IMR-90 (cell line): Measurements from ENCODE around the gene CXCL8. TPM values are rescaled to one million over a fixed set of nuclear protein-coding genes. Genes with fewer than 3 reads are reported as not detected.

ENCODE experiments used
- ATAC-seq: fragments of 200-7000 bp; cut with Tn5 transposase; 2 replicates; pipeline ENCODE4 v1.9.1; 2020; ENCODE audit warnings: low read depth, mild to moderate bottlenecking, moderate library complexity
- BruUV-seq: library from RNA; stranded (reverse); fragments of 400-500 nt; replicated peaks from 2 replicates; lab custom pipeline; 2021; lab: Mats Ljungman, UMichigan
- CTCF ChIA-PET: fragments of 300-600 bp; formaldehyde crosslinking; extraction: SDS; loops from one replicate; lab custom pipeline; 2021; ENCODE audit warnings: antibody characterized with exemption; lab: Yijun Ruan, JAX
- POLR2A ChIA-PET: fragments of 300-600 bp; sonication (Branson Sonifier 250); formaldehyde crosslinking; loops from one replicate; lab custom pipeline; 2022; ENCODE audit warnings: antibody characterized with exemption; ENCODE audit not compliant: unreplicated experiment; lab: Charles Lee
- DNase-seq: peaks from one replicate; pipeline ENCODE4 v3.0.0; 2013
- H2AFZ ChIP-seq: replicated peaks from 2 replicates; pipeline ENCODE3; 2013; ENCODE audit warnings: low read length, mild to moderate bottlenecking; ENCODE audit not compliant: poor library complexity
- H2AK5ac ChIP-seq: 2 replicates; pipeline ENCODE4 v1.6.1; 2013; ENCODE audit warnings: low read depth, low read length, inconsistent platforms
- H2AK9ac ChIP-seq: replicated peaks from 2 replicates; pipeline ENCODE3; 2013; ENCODE audit warnings: mild to moderate bottlenecking, low read depth, low read length, moderate library complexity; ENCODE audit not compliant: poor library complexity
- H2BK120ac ChIP-seq: 2 replicates; pipeline ENCODE4 v1.6.1; 2013; ENCODE audit warnings: low read depth, low read length, inconsistent platforms
- H2BK15ac ChIP-seq: 3 replicates; pipeline ENCODE4 v1.6.1; 2013; ENCODE audit warnings: low read depth, low read length, inconsistent platforms
- H2BK20ac ChIP-seq: 2 replicates; pipeline ENCODE4 v1.6.1; 2013; ENCODE audit warnings: low read depth, mild to moderate bottlenecking, inconsistent platforms, low read length, moderate library complexity
- H2BK5ac ChIP-seq: 2 replicates; pipeline ENCODE4 v1.6.1; 2013; ENCODE audit warnings: mild to moderate bottlenecking, low read depth, low read length, inconsistent platforms; ENCODE audit not compliant: poor library complexity, severe bottlenecking
- H3K14ac ChIP-seq: replicated peaks from 2 replicates; pipeline ENCODE4 v1.6.1; 2013; ENCODE audit warnings: low read depth, low read length, inconsistent platforms
- H3K18ac ChIP-seq: 2 replicates; pipeline ENCODE4 v1.6.1; 2013; ENCODE audit warnings: low read depth, low read length, control low read depth
- H3K23ac ChIP-seq: 2 replicates; pipeline ENCODE4 v1.6.1; 2013; ENCODE audit warnings: low read depth, low read length, inconsistent platforms
- H3K27ac ChIP-seq: 2 replicates; pipeline ENCODE4 v1.5.1; 2013; ENCODE audit warnings: mild to moderate bottlenecking, control low read depth, low read length; ENCODE audit not compliant: insufficient read depth
- H3K27me3 ChIP-seq: 2 replicates; pipeline ENCODE4 v1.6.1; 2013; ENCODE audit warnings: low read length; ENCODE audit not compliant: control insufficient read depth, insufficient read depth
- H3K36me3 ChIP-seq: 2 replicates; pipeline ENCODE4 v1.6.1; 2013; ENCODE audit warnings: low read length, mixed read lengths; ENCODE audit not compliant: control insufficient read depth, insufficient read depth
- H3K4ac ChIP-seq: 2 replicates; pipeline ENCODE4 v1.6.1; 2013; ENCODE audit warnings: low read depth, low read length, inconsistent platforms
- H3K4me1 ChIP-seq: 2 replicates; pipeline ENCODE4 v1.6.1; 2013; ENCODE audit warnings: low read length, mixed read lengths; ENCODE audit not compliant: control insufficient read depth, insufficient read depth
- H3K4me2 ChIP-seq: 2 replicates; pipeline ENCODE4 v1.6.1; 2013; ENCODE audit warnings: low read depth, mild to moderate bottlenecking, control low read depth, low read length, moderate library complexity
- H3K4me3 ChIP-seq: 2 replicates; pipeline ENCODE4 v1.5.1; 2013; ENCODE audit warnings: low read depth, mild to moderate bottlenecking, control low read depth, low read length, moderate library complexity; ENCODE audit not compliant: insufficient read depth
- H3K56ac ChIP-seq: 2 replicates; pipeline ENCODE4 v1.6.1; 2013; ENCODE audit warnings: low read length, inconsistent platforms; ENCODE audit not compliant: insufficient read depth; ENCODE audit errors: extremely low read depth
- H3K79me1 ChIP-seq, 2 experiments: 2 replicates each; pipeline ENCODE4 v1.6.1; 2013; ENCODE audit warnings: low read length in 2 of 2, inconsistent platforms in 1 of 2, low read depth in 1 of 2
- H3K9ac ChIP-seq: 2 replicates; pipeline ENCODE4 v1.6.1; 2013; ENCODE audit warnings: low read depth, low read length, control low read depth
- H3K9me1 ChIP-seq: 2 replicates; pipeline ENCODE4 v1.6.1; 2013; ENCODE audit warnings: low read length, inconsistent platforms; ENCODE audit not compliant: insufficient read depth
- H3K9me3 ChIP-seq: 2 replicates; pipeline ENCODE4 v1.6.1; 2013; ENCODE audit warnings: low read length; ENCODE audit not compliant: control insufficient read depth, insufficient read depth
- H4K20me1 ChIP-seq: 2 replicates; pipeline ENCODE4 v1.6.1; 2013; ENCODE audit warnings: low read length, inconsistent platforms; ENCODE audit not compliant: insufficient read depth
- H4K5ac ChIP-seq: 2 replicates; pipeline ENCODE4 v1.6.1; 2013; ENCODE audit warnings: mild to moderate bottlenecking, low read depth, low read length, control low read depth
- H4K8ac ChIP-seq, 2 experiments: 2 replicates each; pipeline ENCODE4 v1.6.1; 2013; ENCODE audit warnings: low read depth in 2 of 2, low read length in 2 of 2, control low read depth in 1 of 2, inconsistent platforms in 1 of 2
- H4K91ac ChIP-seq: 2 replicates; pipeline ENCODE4 v1.6.1; 2013; ENCODE audit warnings: low read depth, low read length, inconsistent platforms; ENCODE audit not compliant: insufficient read depth
- CEBPB ChIP-seq: IDR thresholded peaks from 2 replicates; pipeline ENCODE4 v1.6.1; 2012; ENCODE audit warnings: low read depth, low read length, improper control_type of control experiment
- CTCF ChIP-seq: conservative IDR thresholded peaks from 2 replicates; pipeline ENCODE4 v1.5.1; 2012; ENCODE audit warnings: mild to moderate bottlenecking, low read depth, low read length, improper control_type of control experiment
- MAZ ChIP-seq: IDR thresholded peaks from 2 replicates; pipeline ENCODE4 v1.6.1; 2012; ENCODE audit warnings: low read depth, mild to moderate bottlenecking, low read length, improper control_type of control experiment, moderate library complexity, borderline replicate concordance
- RAD21 ChIP-seq: IDR thresholded peaks from 2 replicates; pipeline ENCODE4 v1.6.1; 2012; ENCODE audit warnings: low read length, improper control_type of control experiment
- SMC3 ChIP-seq: fragments of 150-350 bp; IDR thresholded peaks from 2 replicates; pipeline ENCODE4 v1.6.1; 2016; ENCODE audit warnings: low read depth, mild to moderate bottlenecking, antibody characterized with exemption, low read length, moderate library complexity
- WGBS, 2 experiments: methylation state at CpG; one replicate each; pipeline versions ENCODE4 v1.1.5 to v1.1.7; 2013; ENCODE audit warnings: missing lambda C conversion rate in 2 of 2; ENCODE audit not compliant: insufficient read length in 1 of 2; ENCODE audit errors: extremely low coverage in 2 of 2; 5-methylcytosine and 5-hydroxymethylcytosine counted together
- dilution Hi-C: fragments of 300-500 bp; cut with HindIII; formaldehyde crosslinking; loops from one replicate; pipeline ENCODE4 v1.14.3; 2018; ENCODE audit warnings: low sequenced_read_pairs; ENCODE audit not compliant: unreplicated experiment
- in situ Hi-C: fragments of 300-500 bp; cut with MboI; formaldehyde crosslinking; loops from 3 replicates; pipeline ENCODE4 v1.14.3; 2019; ENCODE audit warnings: low sequenced_read_pairs, inconsistent platforms, mixed read lengths
- intact Hi-C: fragments of 100-400 bp; cut with micrococcal nuclease; formaldehyde crosslinking; loops from 2 replicates; pipeline ENCODE4 v1.10.0; 2022
- polyA plus RNA-seq, 3 experiments: library from polyadenylated mRNA; depleted of rRNA; stranded (reverse); fragments of >200 nt; gene quantifications; 2 replicates each; pipeline ENCODE4 v1.2.3, GENCODE V29; 2012; ENCODE audit warnings: low replicate concordance in 1 of 3
- total RNA-seq: library from RNA; depleted of rRNA; stranded (reverse); fragments of >200 nt; gene quantifications from 2 replicates; pipeline ENCODE4 v1.2.3, GENCODE V29; 2012

Gene CXCL8
- total and polyA plus RNA-seq, 2 of the 4 experiments (the other 2 are of a cell fraction) = 2.2 to 2.7 TPM

DNA sequence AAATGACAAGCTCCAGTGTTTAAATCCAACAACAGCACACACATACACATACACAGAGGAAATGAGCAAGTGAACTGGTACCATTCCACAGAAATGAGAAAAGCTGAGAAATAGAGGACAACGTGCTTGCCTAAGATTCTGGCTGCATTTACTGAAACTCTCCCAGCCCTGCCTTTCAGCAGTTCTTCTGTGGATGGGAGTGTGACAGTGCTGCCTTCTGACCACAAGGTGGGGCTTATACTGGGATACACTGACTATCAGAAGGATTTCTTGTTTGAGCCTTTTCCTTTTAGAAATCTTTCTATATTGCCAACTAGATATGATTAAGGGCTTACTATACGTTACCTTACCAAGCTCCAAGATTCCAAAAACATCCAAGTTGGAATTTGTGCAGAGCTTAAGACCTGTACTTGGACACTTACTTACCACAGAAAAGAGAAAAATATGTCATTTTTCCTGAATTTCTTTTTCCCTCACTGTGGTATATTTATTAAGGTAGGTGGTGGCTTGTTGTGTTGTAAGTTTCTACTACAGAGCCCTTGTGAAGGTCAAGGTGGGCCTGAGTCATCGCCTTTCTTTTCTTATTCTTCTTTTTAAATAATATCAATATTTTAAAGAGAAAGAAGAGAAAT lies 10.7 kb upstream of the CXCL8 start:
- Histone ChIP-seq H4K5ac (no peak overlapping the region), H3K9me1 (peaks cover 4% of the 10 kb centered on the region; the same call in 1 of the 2 replicates), H3K9me3 (no peaks in the 10 kb centered on the region), H3K14ac (peak overlapping the region; percentile 53; the same call in 1 of the 2 replicates), H3K4me3 (no peak overlapping the region), H2AK9ac (peak overlapping the region; percentile 63), H2AFZ (peak overlapping the region; percentile 1), H3K56ac (no peak overlapping the region), H4K91ac (peak overlapping the region; percentile 57; the same call in 1 of the 2 replicates), H3K27me3 (no peaks in the 10 kb centered on the region), H2AK5ac (peak overlapping the region; percentile 75; the same call in 1 of the 2 replicates), H2BK5ac (no peak overlapping the region), H3K23ac (no peak overlapping the region), H2BK15ac (peak overlapping the region; percentile 13; the same call in 2 of the 3 replicates), H3K4me1 (peaks cover 10% of the 10 kb centered on the region), H2BK20ac (peak overlapping the region; percentile 66), H3K4ac (peak overlapping the region; percentile 40; the same call in 1 of the 2 replicates), H3K27ac (no peak overlapping the region), H3K79me1 (no peaks in the 10 kb centered on the region), H2BK120ac (peak overlapping the region; percentile 81), H3K18ac (no peak overlapping the region), H3K9ac (no peak overlapping the region), H3K4me2 (no peak overlapping the region), H3K36me3 (no peaks in the 10 kb centered on the region), H4K8ac (peak overlapping the region in 1 of 2 experiments; percentile 76; a peak in 1 of 4 replicates), H4K20me1 (no peaks in the 10 kb centered on the region)
- CTCF ChIA-PET = interaction anchor here (0.6 to 1.4 kb wide), 13 partner anchors 11 to 307 kb away, joined by 3 to 5 read pairs (median 4); partner anchors contain the start of gene CXCL8
- in situ Hi-C loops (loop anchor here (10.0 kb wide), 1 partner anchor 375 kb away; no protein-coding TSS in a partner anchor), intact Hi-C loops (loop anchor here (1.0 to 10.0 kb wide), 7 partner anchors 52 to 405 kb away; partner anchors contain the start of gene CXCL3), dilution Hi-C loops (no loop called here)
- POLR2A ChIA-PET = no interaction called here
- BruUV-seq = no TSS peak
- TF ChIP-seq SMC3 (peak; percentile 87), RAD21 (peak; percentile 73), CTCF (peak; percentile 84), CEBPB (peak; percentile 10; the same call in 1 of the 2 replicates), MAZ (no peak)
- peak; percentile 92 for DNase-seq
- no CpG with 5 or more reads among the region's 3 CpGs for WGBS, 2 experiments
- ATAC-seq = peak; percentile 93
